GM23338 (cell line): ENCODE measurements around the gene BBLN. TPM values are rescaled to one million over a fixed set of nuclear protein-coding genes. Genes with fewer than 3 reads are reported as not detected.

Experiments used
- ATAC-seq: fragments of 200-7000 bp; cut with Tn5 transposase; 3 replicates; pipeline ENCODE4 v1.9.1; 2020
- DNase-seq: peaks from one replicate; pipeline ENCODE4 v3.0.0-alpha.2; 2015; ENCODE audit warnings: low spot score
- H2AFZ ChIP-seq: fragments of 200-600 bp; sonication (generic); 2 replicates; pipeline ENCODE4 v1.8.0; 2016; ENCODE audit warnings: antibody characterized with exemption, mild to moderate bottlenecking, moderate library complexity
- H3F3A ChIP-seq: fragments of 200-600 bp; sonication (generic); replicated peaks from 2 replicates; pipeline ENCODE4 v1.8.0; 2017; ENCODE audit warnings: antibody characterized with exemption, mixed run types, low read depth
- H3K27ac ChIP-seq: fragments of 200-600 bp; sonication (generic); 2 replicates; pipeline ENCODE4 v1.6.1; 2016; ENCODE audit warnings: low read depth
- H3K27me3 ChIP-seq: fragments of 200-600 bp; sonication (generic); 2 replicates; pipeline ENCODE4 v1.8.0; 2016; ENCODE audit warnings: mild to moderate bottlenecking, mixed run types, moderate library complexity; ENCODE audit not compliant: insufficient read depth
- H3K36me3 ChIP-seq: fragments of 200-600 bp; sonication (generic); 2 replicates; pipeline ENCODE4 v1.8.0; 2016; ENCODE audit warnings: mild to moderate bottlenecking; ENCODE audit not compliant: insufficient read depth
- H3K4me1 ChIP-seq: fragments of 200-600 bp; sonication (generic); 2 replicates; pipeline ENCODE4 v1.8.0; 2016; ENCODE audit warnings: mild to moderate bottlenecking, moderate library complexity; ENCODE audit not compliant: insufficient read depth
- H3K4me2 ChIP-seq: fragments of 200-600 bp; sonication (generic); 2 replicates; pipeline ENCODE4 v1.7.1; 2017; ENCODE audit warnings: mixed run types
- H3K4me3 ChIP-seq: fragments of 200-600 bp; sonication (generic); 2 replicates; pipeline ENCODE4 v1.6.1; 2016; ENCODE audit warnings: mixed run types
- H3K79me2 ChIP-seq: fragments of 200-600 bp; sonication (generic); replicated peaks from 2 replicates; pipeline ENCODE4 v1.8.0; 2017; ENCODE audit warnings: mild to moderate bottlenecking; ENCODE audit not compliant: insufficient read depth
- H3K9me2 ChIP-seq: fragments of 200-600 bp; sonication (generic); 2 replicates; pipeline ENCODE4 v1.8.0; 2017; ENCODE audit not compliant: insufficient read depth
- H4K20me1 ChIP-seq: fragments of 200-600 bp; sonication (generic); replicated peaks from 2 replicates; pipeline ENCODE4 v1.8.0; 2017; ENCODE audit warnings: mild to moderate bottlenecking; ENCODE audit not compliant: insufficient read depth
- H3K27ac Mint-ChIP-seq: 2 replicates; pipeline ENCODE4 v1.8.0; 2020; ENCODE audit warnings: inconsistent platforms, mild to moderate bottlenecking, moderate library complexity, mixed read lengths
- H3K27me3 Mint-ChIP-seq: 3 replicates; pipeline ENCODE4 v1.8.0; 2022; ENCODE audit warnings: low read depth, mild to moderate bottlenecking, moderate library complexity, mixed read lengths, inconsistent platforms; ENCODE audit not compliant: insufficient read depth, poor library complexity
- H3K36me3 Mint-ChIP-seq: 3 replicates; pipeline ENCODE4 v1.8.0; 2021; ENCODE audit warnings: low read depth, mild to moderate bottlenecking, inconsistent platforms, moderate library complexity, mixed read lengths
- H3K4me1 Mint-ChIP-seq: 3 replicates; pipeline ENCODE4 v1.8.0; 2020; ENCODE audit warnings: mild to moderate bottlenecking, inconsistent platforms, mixed read lengths
- H3K4me3 Mint-ChIP-seq: 3 replicates; pipeline ENCODE4 v1.8.0; 2021; ENCODE audit warnings: moderate library complexity, mild to moderate bottlenecking, inconsistent platforms, mixed read lengths
- H3K9me3 Mint-ChIP-seq: 3 replicates; pipeline ENCODE4 v1.8.0; 2020; ENCODE audit warnings: moderate library complexity, mild to moderate bottlenecking, inconsistent platforms, mixed read lengths
- CREB1 ChIP-seq: fragments of 250-450 bp; sonication (Bioruptor Pico); IDR thresholded peaks from 2 replicates; pipeline ENCODE4 v1.5.0; 2020; ENCODE audit warnings: low read depth, mild to moderate bottlenecking, moderate library complexity
- ETS1 ChIP-seq: IDR thresholded peaks from 2 replicates; pipeline ENCODE4 v1.6.1; 2016; ENCODE audit warnings: antibody characterized with exemption
- NANOG ChIP-seq: IDR thresholded peaks from 2 replicates; pipeline ENCODE4 v1.6.1; 2016; ENCODE audit warnings: antibody characterized with exemption, borderline replicate concordance
- REST ChIP-seq: IDR thresholded peaks from one replicate; pipeline ENCODE4 v1.6.1; 2018; ENCODE audit warnings: antibody characterized with exemption; ENCODE audit not compliant: unreplicated experiment
- ZNF331 ChIP-seq: fragments of 250-450 bp; sonication (Bioruptor Pico); IDR thresholded peaks from 2 replicates; pipeline ENCODE4 v1.5.0; 2020; ENCODE audit warnings: low read depth, mild to moderate bottlenecking, moderate library complexity
- ZNF462 ChIP-seq: fragments of 250-450 bp; sonication (Bioruptor Pico); IDR thresholded peaks from 2 replicates; pipeline ENCODE4 v1.5.0; 2020; ENCODE audit warnings: mild to moderate bottlenecking, moderate library complexity
- polyA plus RNA-seq: library from polyadenylated mRNA; unstranded; fragments of >200 nt; fragmentation: Nextera tagmentation; extraction: Ambion mirVana; gene quantifications from 2 replicates; pipeline ENCODE4 v1.2.1, GENCODE V29; 2016
- total RNA-seq: library from RNA; depleted of rRNA; stranded (reverse); fragments of >200 nt; shearing (Covaris generic); gene quantifications from 2 replicates; pipeline ENCODE4 v1.2.3, GENCODE V29; 2014

The BBLN gene
- total and polyA plus RNA-seq, 2 experiments from 2014 or later: 171 to 246 TPM

DNA sequence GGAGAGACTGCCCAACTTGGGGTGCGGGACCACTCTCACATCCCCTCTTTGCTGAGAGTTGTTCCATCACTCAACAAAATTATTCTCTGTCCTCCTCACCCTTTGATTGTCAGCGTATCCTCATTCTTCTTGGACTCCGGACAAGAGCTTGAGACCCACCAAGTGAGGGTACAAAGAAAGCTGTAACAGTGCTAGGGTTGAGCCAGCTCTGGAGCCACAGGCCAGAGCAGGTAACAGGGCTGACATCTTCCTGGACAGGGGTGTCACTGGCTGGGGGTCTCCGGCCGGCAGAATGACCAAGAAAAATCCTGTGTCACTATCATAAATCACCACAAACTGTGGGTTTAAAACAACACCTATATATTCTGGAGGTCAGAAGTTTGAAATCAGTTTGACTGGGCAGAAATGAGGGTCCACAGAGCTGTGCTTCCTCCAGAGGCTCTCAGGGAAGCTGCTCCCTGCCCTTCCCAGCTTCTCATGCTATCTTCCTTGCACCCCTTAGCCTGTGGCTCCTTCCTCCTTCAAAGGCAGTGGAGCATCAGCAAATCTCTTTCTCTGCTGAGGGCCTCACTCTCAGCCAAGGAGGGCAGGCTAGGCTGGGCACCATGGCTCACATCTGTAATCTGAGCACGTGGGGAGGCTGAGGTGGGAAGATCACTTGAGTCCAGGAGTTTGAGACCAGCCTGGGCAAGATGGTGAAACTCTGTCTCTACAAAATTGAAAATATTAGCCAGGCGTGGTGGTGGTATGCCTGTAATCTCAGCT, 4.1 kb upstream of the BBLN start:
- DNase-seq: no peak
- no peak overlapping the region for H3K27ac ChIP-seq

More for the DNA sequence above, 4.1 kb upstream of the BBLN start:
- Mint-ChIP-seq H3K4me1 (peaks cover 2% of the 10 kb centered on the region), H3K27me3 (peaks cover 1% of the 10 kb centered on the region), H3K36me3 (no peaks in the 10 kb centered on the region), H3K9me3 (peaks cover 3% of the 10 kb centered on the region; the same call in 1 of the 3 replicates), H3K27ac (no peak overlapping the region), H3K4me3 (no peak overlapping the region)
- Histone ChIP-seq H3K27me3 (no peaks in the 10 kb centered on the region), H3K79me2 (no peaks in the 10 kb centered on the region), H2AFZ (no peak overlapping the region), H3K36me3 (no peaks in the 10 kb centered on the region), H4K20me1 (no peaks in the 10 kb centered on the region), H3K4me1 (peaks cover under 1% of the 10 kb centered on the region; the same call in 1 of the 2 replicates), H3F3A (peaks cover 4% of the 10 kb centered on the region; the same call in 1 of the 2 replicates), H3K4me3 (no peak overlapping the region), H3K9me2 (no peaks in the 10 kb centered on the region), H3K4me2 (no peak overlapping the region)
- ATAC-seq: no peak
- TF ChIP-seq REST: no peak
- TF ChIP-seq ZNF462 (CRISPR knock-in tag): no peak
- no peak for TF ChIP-seq CREB1 (CRISPR knock-in tag)
- TF ChIP-seq NANOG: no peak
- TF ChIP-seq ETS1: no peak
- TF ChIP-seq ZNF331 (CRISPR knock-in tag): no peak
